Liver (tissue), 9 donors: Measurements from ENCODE around the gene HSPA1B. TPM values are rescaled to one million over a fixed set of nuclear protein-coding genes. Genes with fewer than 3 reads are reported as not detected.

Experiments
- DNase-seq: peaks from one replicate; pipeline ENCODE4 v3.0.0-alpha.2; 2017; ENCODE audit warnings: low spot score
- H3K27ac ChIP-seq, 2 donors: one replicate each; pipeline ENCODE4 v1.7.0; 2013; ENCODE audit warnings: inconsistent platforms in 2 of 2, low read length in 2 of 2, control low read depth in 1 of 2, low read depth in 1 of 2, mild to moderate bottlenecking in 1 of 2
- H3K27me3 ChIP-seq, 4 donors: one replicate each; pipeline versions ENCODE4 v1.6.1 to v1.7.0; 2013; ENCODE audit warnings: low read length in 3 of 4, inconsistent platforms in 1 of 4, mild to moderate bottlenecking in 1 of 4, moderate library complexity in 1 of 4; ENCODE audit not compliant: control insufficient read depth in 4 of 4, insufficient read depth in 4 of 4
- H3K36me3 ChIP-seq, 4 donors: one replicate each; pipeline versions ENCODE4 v1.6.1 to v1.7.0; 2013; ENCODE audit warnings: low read length in 3 of 4, mild to moderate bottlenecking in 3 of 4, low read depth in 1 of 4, moderate library complexity in 1 of 4; ENCODE audit not compliant: control insufficient read depth in 4 of 4, insufficient read depth in 3 of 4
- H3K4me1 ChIP-seq, 4 donors: one replicate each; pipeline versions ENCODE4 v1.6.1 to v1.7.0; 2013; ENCODE audit warnings: low read length in 3 of 4, mild to moderate bottlenecking in 3 of 4, moderate library complexity in 1 of 4; ENCODE audit not compliant: control insufficient read depth in 4 of 4, insufficient read depth in 4 of 4
- H3K4me3 ChIP-seq, 3 donors: one replicate each; pipeline versions ENCODE4 v1.6.1 to v1.7.0; 2013; ENCODE audit warnings: low read length in 3 of 3, control low read depth in 1 of 3, low read depth in 1 of 3, mild to moderate bottlenecking in 1 of 3
- H3K9ac ChIP-seq, 2 donors: one replicate each; pipeline ENCODE4 v1.7.0; 2013; ENCODE audit warnings: low read length in 2 of 2, mild to moderate bottlenecking in 2 of 2, moderate library complexity in 2 of 2, control low read depth in 1 of 2, low read depth in 1 of 2
- H3K9me3 ChIP-seq, 4 donors: one replicate each; pipeline versions ENCODE4 v1.6.1 to v1.7.0; 2013; ENCODE audit warnings: low read length in 3 of 4; ENCODE audit not compliant: control insufficient read depth in 4 of 4
- ATF3 ChIP-seq: IDR thresholded peaks from 2 replicates; pipeline ENCODE4 v1.6.1; 2016; ENCODE audit warnings: antibody characterized with exemption
- CTCF ChIP-seq: fragments of 150-350 bp; IDR thresholded peaks from 2 replicates; pipeline ENCODE4 v1.5.1; 2017; ENCODE audit warnings: improper control_type of control experiment, low read depth, low read length; ENCODE audit not compliant: missing input control
- EGR1 ChIP-seq, 2 donors: IDR thresholded peaks; 2 replicates each; pipeline ENCODE4 v1.6.1; 2016 to 2018; ENCODE audit warnings: antibody characterized with exemption in 2 of 2, low read depth in 2 of 2
- FOXA1 ChIP-seq: IDR thresholded peaks from 2 replicates; pipeline ENCODE4 v1.6.1; 2016; ENCODE audit warnings: antibody characterized with exemption
- FOXA2 ChIP-seq: IDR thresholded peaks from 2 replicates; pipeline ENCODE4 v1.6.1; 2016; ENCODE audit warnings: antibody characterized with exemption
- GABPA ChIP-seq, 2 donors: IDR thresholded peaks in 1 of 2; conservative IDR thresholded peaks in 1 of 2; 2 replicates each; pipeline ENCODE4 v1.6.1; 2016; ENCODE audit warnings: antibody characterized with exemption in 2 of 2, mild to moderate bottlenecking in 1 of 2, moderate library complexity in 1 of 2
- HNF4A ChIP-seq, 2 donors: conservative IDR thresholded peaks; 2 replicates each; pipeline ENCODE4 v1.6.1; 2016; ENCODE audit warnings: antibody characterized with exemption in 2 of 2, mild to moderate bottlenecking in 2 of 2
- HNF4G ChIP-seq: IDR thresholded peaks from 2 replicates; pipeline ENCODE4 v1.6.1; 2016; ENCODE audit warnings: antibody characterized with exemption
- JUND ChIP-seq, 2 donors: IDR thresholded peaks; 2 replicates each; pipeline ENCODE4 v1.6.1; 2016; ENCODE audit warnings: antibody characterized with exemption in 2 of 2
- MAX ChIP-seq: IDR thresholded peaks from 2 replicates; pipeline ENCODE4 v1.6.1; 2016; ENCODE audit warnings: antibody characterized with exemption
- NR2F2 ChIP-seq: IDR thresholded peaks from 2 replicates; pipeline ENCODE4 v1.6.1; 2016; ENCODE audit warnings: antibody characterized with exemption
- RAD21 ChIP-seq, 2 donors: IDR thresholded peaks; 2 replicates each; pipeline ENCODE4 v1.6.1; 2016; ENCODE audit warnings: antibody characterized with exemption in 2 of 2, mild to moderate bottlenecking in 2 of 2
- REST ChIP-seq: IDR thresholded peaks from 2 replicates; pipeline ENCODE4 v1.6.1; 2016; ENCODE audit warnings: antibody characterized with exemption, mild to moderate bottlenecking
- RXRA ChIP-seq, 2 donors: IDR thresholded peaks; 2 replicates each; pipeline ENCODE4 v1.6.1; 2017 to 2018; ENCODE audit warnings: antibody characterized with exemption in 2 of 2, mild to moderate bottlenecking in 1 of 2
- SP1 ChIP-seq: IDR thresholded peaks from 2 replicates; pipeline ENCODE4 v1.6.1; 2018; ENCODE audit warnings: antibody characterized with exemption, mild to moderate bottlenecking
- TAF1 ChIP-seq: conservative IDR thresholded peaks from 2 replicates; pipeline ENCODE4 v1.6.1; 2016; ENCODE audit warnings: antibody characterized with exemption, mild to moderate bottlenecking
- YY1 ChIP-seq: IDR thresholded peaks from 2 replicates; pipeline ENCODE4 v1.6.1; 2016; ENCODE audit warnings: antibody characterized with exemption, mild to moderate bottlenecking
- ZBTB33 ChIP-seq: IDR thresholded peaks from 2 replicates; pipeline ENCODE4 v1.6.1; 2016; ENCODE audit warnings: antibody characterized with exemption
- WGBS: extraction: QIAGEN DNeasy Blood & Tissue Kit; methylation state at CpG from one replicate; pipeline ENCODE4 v1.1.7; 2013; 5-methylcytosine and 5-hydroxymethylcytosine counted together
- polyA plus RNA-seq, 2 donors: library from polyadenylated mRNA; stranded (reverse) in 1 of 2; unstranded in 1 of 2; fragments of 200-250 nt in 1 of 2; fragments of >200 nt in 1 of 2; fragmentation: Nextera tagmentation in 1 of 2; extraction: Ambion mirVana in 1 of 2; gene quantifications; one replicate each; pipeline versions ENCODE4 v1.2.1 to v1.2.3, GENCODE V29; 2013 to 2015
- total RNA-seq, 2 donors: library from RNA; depleted of rRNA; stranded (reverse); fragments of >200 nt; gene quantifications; one replicate each; pipeline ENCODE4 v1.2.3, GENCODE V29; 2014
- donor health status: healthy.
- donor health status: healthy.
- donor health status: healthy.
- donor health status: healthy.
- donor health status: healthy.

HSPA1B gene
- total and polyA plus RNA-seq, 4 donors, result 9.5 to 165 (median 43.9) TPM

- 86% methylated on average over 8 of the region's 8 CpGs for WGBS
- Histone ChIP-seq H3K27ac (no peak overlapping the region), H3K4me1 (peaks cover 0 to 6% (median 2%) of the 10 kb centered on the region in 4 donors), H3K4me3 (no peak overlapping the region), H3K27me3 (no peaks in the 10 kb centered on the region), H3K9me3 (no peaks in the 10 kb centered on the region), H3K9ac (no peak overlapping the region), H3K36me3 (no peaks in the 10 kb centered on the region)
- TF ChIP-seq FOXA2 (no peak), SP1 (no peak), CTCF (no peak)
- no peak for DNase-seq
These were observed 41.8 kb downstream of the HSPA1B start for GRCh38 chr6:31869343-31869742.

- Histone ChIP-seq H3K9ac (no peak overlapping the region), H3K27me3 (no peaks in the 10 kb centered on the region), H3K36me3 (no peaks in the 10 kb centered on the region), H3K27ac (no peak overlapping the region), H3K4me1 (no peaks in the 10 kb centered on the region), H3K4me3 (no peak overlapping the region), H3K9me3 (no peaks in the 10 kb centered on the region)
- DNase-seq, result no peak
- TF ChIP-seq TAF1, result no peak
- TF ChIP-seq YY1, result no peak
- TF ChIP-seq RAD21 (IDR thresholded peaks at IDR 0.05), result no peak
- no peak for TF ChIP-seq GABPA (IDR thresholded peaks at IDR 0.05 in 1 of 2, conservative IDR thresholded peaks at IDR 0.05 in 1 of 2)
- no peak for TF ChIP-seq MAX
- no peak for TF ChIP-seq HNF4A (conservative IDR thresholded peaks at IDR 0.05)
- TF ChIP-seq CTCF, result no peak
- no peak for TF ChIP-seq FOXA1
- TF ChIP-seq RXRA (IDR thresholded peaks at IDR 0.05), result no peak
- no peak for TF ChIP-seq ZBTB33
- TF ChIP-seq SP1, result no peak
- TF ChIP-seq EGR1 (IDR thresholded peaks at IDR 0.05; ENCODE audit: low read depth in 2 of 2), result no peak
- TF ChIP-seq NR2F2, result no peak
- no peak for TF ChIP-seq FOXA2
- TF ChIP-seq REST, result no peak
- TF ChIP-seq JUND (IDR thresholded peaks at IDR 0.05), result no peak
- TF ChIP-seq ATF3, result no peak
- TF ChIP-seq HNF4G, result no peak
- 83% methylated on average over 16 of the region's 16 CpGs for WGBS
These were observed 42.9 kb downstream of the HSPA1B start for GRCh38 chr6:31870385-31870921.
